Breast epithelium (tissue), 3 donors: ENCODE data around the gene KIF26B.

Experiments
- POLR2A ChIP-seq: fragments of 450-650 bp; IDR thresholded peaks from one replicate; pipeline ENCODE4 v1.6.1; 2016; ENCODE audit warnings: antibody characterized with exemption, mild to moderate bottlenecking, moderate library complexity
- POLR2AphosphoS5 ChIP-seq, 3 donors: sonication (generic); formaldehyde crosslinking; IDR thresholded peaks; one replicate each; pipeline ENCODE4 v1.6.1; 2017; ENCODE audit warnings: antibody characterized with exemption in 3 of 3
- TF ChIP-seq, protein P1 (sequence below), 3 donors: fragments of 450-650 bp; IDR thresholded peaks; one replicate each; pipeline ENCODE4 v1.5.1; 2016 to 2017; ENCODE audit warnings: antibody characterized with exemption in 3 of 3, mild to moderate bottlenecking in 3 of 3, moderate library complexity in 3 of 3

- no peak for TF ChIP-seq POLR2AphosphoS5 (IDR thresholded peaks at IDR 0.05)
- TF ChIP-seq, protein P1, sequence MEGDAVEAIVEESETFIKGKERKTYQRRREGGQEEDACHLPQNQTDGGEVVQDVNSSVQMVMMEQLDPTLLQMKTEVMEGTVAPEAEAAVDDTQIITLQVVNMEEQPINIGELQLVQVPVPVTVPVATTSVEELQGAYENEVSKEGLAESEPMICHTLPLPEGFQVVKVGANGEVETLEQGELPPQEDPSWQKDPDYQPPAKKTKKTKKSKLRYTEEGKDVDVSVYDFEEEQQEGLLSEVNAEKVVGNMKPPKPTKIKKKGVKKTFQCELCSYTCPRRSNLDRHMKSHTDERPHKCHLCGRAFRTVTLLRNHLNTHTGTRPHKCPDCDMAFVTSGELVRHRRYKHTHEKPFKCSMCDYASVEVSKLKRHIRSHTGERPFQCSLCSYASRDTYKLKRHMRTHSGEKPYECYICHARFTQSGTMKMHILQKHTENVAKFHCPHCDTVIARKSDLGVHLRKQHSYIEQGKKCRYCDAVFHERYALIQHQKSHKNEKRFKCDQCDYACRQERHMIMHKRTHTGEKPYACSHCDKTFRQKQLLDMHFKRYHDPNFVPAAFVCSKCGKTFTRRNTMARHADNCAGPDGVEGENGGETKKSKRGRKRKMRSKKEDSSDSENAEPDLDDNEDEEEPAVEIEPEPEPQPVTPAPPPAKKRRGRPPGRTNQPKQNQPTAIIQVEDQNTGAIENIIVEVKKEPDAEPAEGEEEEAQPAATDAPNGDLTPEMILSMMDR (IDR thresholded peaks at IDR 0.05): no peak
- TF ChIP-seq POLR2A: no peak
These were observed 78.1 kb downstream of the KIF26B start for GRCh38 chr1:245232931-245233330.
